K562 (cell line): ENCODE measurements around the gene TTC39C. TPM values are rescaled to one million over a fixed set of nuclear protein-coding genes. Genes with fewer than 3 reads are reported as not detected.

Source experiments
- CREM ChIP-seq: IDR thresholded peaks from 2 replicates; pipeline ENCODE4 v1.6.1; 2014; ENCODE audit warnings: antibody characterized with exemption, low read depth
- USF2 ChIP-seq: sonication (generic); formaldehyde crosslinking; IDR thresholded peaks from 2 replicates; pipeline ENCODE4 v1.5.0; 2020; ENCODE audit warnings: missing genetic modification reagents
- polyA plus RNA-seq, 8 experiments: library from polyadenylated mRNA; depleted of rRNA in 4 of 8; stranded (reverse) in 5 of 8; unstranded in 3 of 8; fragments of >200 nt; fragmentation: Nextera tagmentation in 2 of 8; fragmentation: Illumina TruSeq in 1 of 8; extraction: Ambion mirVana in 2 of 8; extraction: Trizol in 1 of 8; gene quantifications; 2 replicates each; pipeline versions ENCODE4 v1.2.1 to v1.2.3, GENCODE V29; 2011 to 2014; ENCODE audit warnings: inconsistent platforms in 1 of 8, missing spikeins in 1 of 8
- total RNA-seq, 7 experiments: library from RNA; depleted of rRNA in 6 of 7; stranded (reverse); fragments of >200 nt in 6 of 7; fragmentation: Illumina TruSeq in 2 of 7; extraction: Trizol in 2 of 7; gene quantifications; 2 replicates each; pipeline versions ENCODE4 v1.2.1 to v1.2.3, GENCODE V29; 2011 to 2021; ENCODE audit warnings: low replicate concordance in 1 of 7
- TF ChIP-seq, protein P1 (sequence below), 2 experiments: fragments of 450-650 bp; formaldehyde crosslinking in 1 of 2; IDR thresholded peaks; 2 replicates each; pipeline versions ENCODE4 v1.4.0 to v1.6.1; 2014 to 2020; ENCODE audit warnings: mild to moderate bottlenecking in 2 of 2, borderline replicate concordance in 1 of 2, low read depth in 1 of 2

The TTC39C gene
- total and polyA plus RNA-seq, 9 of the 15 experiments (the other 6 are each of a cell fraction or from before 2014, with no cell fraction given): 0.01 to 0.58 (median 0.18) TPM; not detected in 5

DNA sequence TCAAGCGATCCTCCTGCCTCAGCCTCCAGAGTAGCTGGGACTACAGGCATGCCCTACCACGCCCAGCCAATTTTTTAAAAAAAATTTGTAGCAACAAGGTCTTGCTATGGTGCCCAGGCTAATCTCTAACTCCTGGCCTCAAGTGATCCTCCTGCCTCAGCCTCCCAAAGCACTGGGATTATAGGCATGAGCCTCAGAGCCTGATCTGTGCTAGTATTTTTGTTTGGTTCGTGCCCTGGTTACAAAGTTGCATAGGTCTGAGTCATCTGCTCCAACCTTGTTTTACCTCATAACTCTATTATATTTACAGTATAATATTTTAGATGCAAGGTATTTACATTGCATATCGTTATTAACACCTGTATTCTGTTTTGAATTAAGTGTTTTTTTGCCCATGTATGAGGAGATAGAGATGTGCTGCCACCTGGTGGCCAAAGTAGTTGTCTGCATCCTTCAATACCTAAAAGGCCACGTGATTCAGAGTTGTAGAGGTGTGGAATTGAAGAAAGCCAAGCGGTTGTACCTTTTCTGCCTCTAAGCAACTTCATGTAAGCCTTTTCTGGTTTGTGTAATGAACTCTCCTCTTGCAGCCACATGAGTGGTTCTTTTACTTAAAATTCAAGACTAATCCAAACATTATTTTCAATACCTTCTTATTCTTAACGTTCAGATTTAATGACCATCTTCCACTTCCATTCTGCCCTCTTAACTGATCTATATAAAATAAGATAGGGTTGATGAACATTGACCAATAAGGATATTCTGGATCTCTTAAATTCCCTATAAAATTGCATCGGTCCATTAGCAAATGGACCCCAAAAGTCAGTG is 104.4 kb downstream of the TTC39C start (continued):
- TF ChIP-seq, protein P1, sequence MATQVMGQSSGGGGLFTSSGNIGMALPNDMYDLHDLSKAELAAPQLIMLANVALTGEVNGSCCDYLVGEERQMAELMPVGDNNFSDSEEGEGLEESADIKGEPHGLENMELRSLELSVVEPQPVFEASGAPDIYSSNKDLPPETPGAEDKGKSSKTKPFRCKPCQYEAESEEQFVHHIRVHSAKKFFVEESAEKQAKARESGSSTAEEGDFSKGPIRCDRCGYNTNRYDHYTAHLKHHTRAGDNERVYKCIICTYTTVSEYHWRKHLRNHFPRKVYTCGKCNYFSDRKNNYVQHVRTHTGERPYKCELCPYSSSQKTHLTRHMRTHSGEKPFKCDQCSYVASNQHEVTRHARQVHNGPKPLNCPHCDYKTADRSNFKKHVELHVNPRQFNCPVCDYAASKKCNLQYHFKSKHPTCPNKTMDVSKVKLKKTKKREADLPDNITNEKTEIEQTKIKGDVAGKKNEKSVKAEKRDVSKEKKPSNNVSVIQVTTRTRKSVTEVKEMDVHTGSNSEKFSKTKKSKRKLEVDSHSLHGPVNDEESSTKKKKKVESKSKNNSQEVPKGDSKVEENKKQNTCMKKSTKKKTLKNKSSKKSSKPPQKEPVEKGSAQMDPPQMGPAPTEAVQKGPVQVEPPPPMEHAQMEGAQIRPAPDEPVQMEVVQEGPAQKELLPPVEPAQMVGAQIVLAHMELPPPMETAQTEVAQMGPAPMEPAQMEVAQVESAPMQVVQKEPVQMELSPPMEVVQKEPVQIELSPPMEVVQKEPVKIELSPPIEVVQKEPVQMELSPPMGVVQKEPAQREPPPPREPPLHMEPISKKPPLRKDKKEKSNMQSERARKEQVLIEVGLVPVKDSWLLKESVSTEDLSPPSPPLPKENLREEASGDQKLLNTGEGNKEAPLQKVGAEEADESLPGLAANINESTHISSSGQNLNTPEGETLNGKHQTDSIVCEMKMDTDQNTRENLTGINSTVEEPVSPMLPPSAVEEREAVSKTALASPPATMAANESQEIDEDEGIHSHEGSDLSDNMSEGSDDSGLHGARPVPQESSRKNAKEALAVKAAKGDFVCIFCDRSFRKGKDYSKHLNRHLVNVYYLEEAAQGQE (IDR thresholded peaks at IDR 0.05; ENCODE audit: borderline replicate concordance): peak; percentile 83
- TF ChIP-seq, protein P1 (CRISPR knock-in tag; IDR thresholded peaks at IDR 0.05; ENCODE audit: low read depth): no peak
- TF ChIP-seq USF2 (CRISPR knock-in tag): peak; percentile 93
- 0 out of 2 replicates have a peak, but pooled peaks have one; percentile 8 for TF ChIP-seq CREM
